Adipocyte (in vitro differentiated cells): ENCODE data around the gene LAPTM4A.
A peak's percentile ranks its signal among the peaks of the same experiment; 100 is the strongest.

ENCODE experiments used
- DNase-seq: peaks from one replicate; pipeline ENCODE4 v3.0.0-alpha.2; 2015; ENCODE audit warnings: low read depth
- H3K27me3 ChIP-seq: replicated peaks from 2 replicates; pipeline ENCODE4 v1.7.0; 2013; ENCODE audit warnings: mild to moderate bottlenecking, low read length, moderate library complexity; ENCODE audit not compliant: control insufficient read depth, insufficient read depth
- H3K36me3 ChIP-seq: 2 replicates; pipeline ENCODE4 v1.7.0; 2013; ENCODE audit warnings: low read length, mild to moderate bottlenecking, moderate library complexity; ENCODE audit not compliant: control insufficient read depth, insufficient read depth, severe bottlenecking
- H3K4me1 ChIP-seq: 2 replicates; pipeline ENCODE4 v1.7.0; 2013; ENCODE audit warnings: mild to moderate bottlenecking, low read length, moderate library complexity; ENCODE audit not compliant: control insufficient read depth, insufficient read depth
- H3K4me3 ChIP-seq: 2 replicates; pipeline ENCODE4 v1.7.0; 2013; ENCODE audit warnings: mild to moderate bottlenecking, low read length, moderate library complexity
- H3K9ac ChIP-seq: 2 replicates; pipeline ENCODE4 v1.7.0; 2013; ENCODE audit warnings: mild to moderate bottlenecking, low read length, moderate library complexity
- H3K9me3 ChIP-seq: 2 replicates; pipeline ENCODE4 v1.7.0; 2013; ENCODE audit warnings: mild to moderate bottlenecking, low read length, moderate library complexity; ENCODE audit not compliant: control insufficient read depth

The LAPTM4A gene

GRCh38 chr2:19989667-19990415, 61.6 kb downstream of the LAPTM4A start, which contains the start of gene WDR35:
TSS of gene WDR35 (minus strand) at chr2:19990105. CDS start at chr2:19990015, 90 bp downstream.
- no peaks in the 10 kb centered on the region for H3K9me3 ChIP-seq
- peak; percentile 98 for DNase-seq
- peaks cover 2% of the 10 kb centered on the region for H3K36me3 ChIP-seq
- peak within 1 kb of the TSS; percentile 93 for H3K4me3 ChIP-seq
- no peaks in the 10 kb centered on the region for H3K27me3 ChIP-seq
- H3K9ac ChIP-seq: peak within 1 kb of the TSS; percentile 86
- H3K4me1 ChIP-seq: peaks cover 30% of the 10 kb centered on the region

GRCh38 chr2:19989342-19989666, 62.1 kb downstream of the LAPTM4A start:
- Histone ChIP-seq H3K4me1 (peaks cover 30% of the 10 kb centered on the region), H3K9ac (peak overlapping the region; percentile 86), H3K4me3 (peak overlapping the region; percentile 93), H3K27me3 (no peaks in the 10 kb centered on the region), H3K36me3 (peaks cover 6% of the 10 kb centered on the region), H3K9me3 (no peaks in the 10 kb centered on the region)
- no peak for DNase-seq

GRCh38 chr2:19988600-19988999, 62.8 kb downstream of the LAPTM4A start:
- Histone ChIP-seq H3K27me3 (no peaks in the 10 kb centered on the region), H3K4me3 (peak overlapping the region; percentile 93), H3K9me3 (no peaks in the 10 kb centered on the region), H3K36me3 (peaks cover 6% of the 10 kb centered on the region), H3K9ac (peak overlapping the region; percentile 86), H3K4me1 (peaks cover 23% of the 10 kb centered on the region)
- no peak for DNase-seq

- peaks cover 16% of the 10 kb centered on the region for H3K4me1 ChIP-seq
- no peaks in the 10 kb centered on the region for H3K27me3 ChIP-seq
- H3K9me3 ChIP-seq: no peaks in the 10 kb centered on the region
- no peak overlapping the region for H3K9ac ChIP-seq
- no peak for DNase-seq
- peaks cover 6% of the 10 kb centered on the region for H3K36me3 ChIP-seq
- no peak overlapping the region for H3K4me3 ChIP-seq
Measured at GRCh38 chr2:19987936-19988335, 63.5 kb downstream of the LAPTM4A start.
